NCI-H2029 treated with DMSO at 0.1 percent for 48 hours (cell line): Measurements from ENCODE around the gene MAN2C1.
A peak's percentile ranks its signal among the peaks of the same experiment; 100 is the strongest.
"Not testable (repeated sequence)": the region's sequence is repeated elsewhere in the genome, so short reads cannot be mapped to it uniquely, and the experiment has no call there.

Experiments
- DNase-seq: peaks from one replicate; lab custom pipeline; 2025; lab: John Stamatoyannopoulos, UW

The MAN2C1 gene

DNA sequence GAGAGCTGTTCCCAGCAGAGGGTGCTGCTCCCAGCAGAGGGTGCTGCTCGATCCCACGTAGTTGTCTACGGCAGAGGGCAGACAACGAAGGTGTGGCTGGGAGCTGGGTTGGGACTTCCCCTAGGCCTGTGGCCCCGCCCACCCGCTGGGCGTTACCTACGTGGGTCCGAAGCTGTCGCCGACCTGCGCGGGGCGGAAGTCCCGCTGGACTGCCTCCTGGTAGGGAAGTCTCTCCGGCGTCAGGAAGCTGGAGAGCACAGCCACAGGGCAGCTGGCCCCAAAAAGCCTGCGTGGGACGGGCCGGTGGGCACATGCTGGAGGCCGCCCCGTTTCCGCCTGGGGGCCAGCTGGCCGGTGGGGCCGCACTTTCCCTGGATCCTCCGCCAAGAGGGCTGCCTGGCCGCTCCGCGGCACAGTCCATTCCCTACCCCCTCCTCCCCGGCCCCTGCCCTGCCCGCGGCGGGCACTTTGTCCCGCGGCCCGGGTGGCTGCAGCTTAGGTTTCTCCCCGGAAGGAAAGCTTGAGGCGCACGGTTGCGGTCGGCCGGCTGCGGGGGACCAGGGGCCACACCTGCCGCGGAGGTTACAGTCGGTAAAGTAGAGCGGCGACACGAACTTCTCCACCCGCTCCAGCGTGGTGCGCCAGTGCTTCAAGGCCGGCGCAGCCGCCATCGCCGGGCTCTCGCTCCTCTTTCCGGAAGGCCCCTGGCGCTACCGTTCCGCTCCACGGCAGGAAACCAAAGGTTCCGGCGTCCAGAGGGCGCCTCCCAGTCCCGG lies at the start of gene MAN2C1:
MAN2C1 (minus strand) TSS at position 695 of the 776 bp plus-strand sequence; CDS start at position 671, 24 bp downstream.
- peak; percentile 54 for DNase-seq

DNA sequence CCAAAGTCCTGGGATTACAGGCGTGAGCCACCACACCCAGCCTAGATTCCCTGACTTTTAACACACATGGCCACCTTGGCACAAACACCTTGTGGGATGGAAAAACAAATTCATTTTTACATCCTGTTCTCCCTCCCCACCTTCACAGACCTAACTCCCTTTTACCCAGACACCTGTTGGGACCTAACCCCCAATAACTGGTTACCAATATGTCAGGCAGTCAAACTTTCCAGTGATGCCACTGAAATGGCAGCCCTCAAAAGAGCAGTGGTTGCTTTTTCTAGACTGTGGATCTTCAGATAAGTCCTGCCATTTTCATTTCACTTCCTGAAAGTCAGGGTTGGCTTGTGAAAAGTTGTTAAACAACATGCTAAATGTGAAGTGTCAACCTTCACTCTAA lies 48.2 kb upstream of the MAN2C1 start:
- no peak for DNase-seq

DNA sequence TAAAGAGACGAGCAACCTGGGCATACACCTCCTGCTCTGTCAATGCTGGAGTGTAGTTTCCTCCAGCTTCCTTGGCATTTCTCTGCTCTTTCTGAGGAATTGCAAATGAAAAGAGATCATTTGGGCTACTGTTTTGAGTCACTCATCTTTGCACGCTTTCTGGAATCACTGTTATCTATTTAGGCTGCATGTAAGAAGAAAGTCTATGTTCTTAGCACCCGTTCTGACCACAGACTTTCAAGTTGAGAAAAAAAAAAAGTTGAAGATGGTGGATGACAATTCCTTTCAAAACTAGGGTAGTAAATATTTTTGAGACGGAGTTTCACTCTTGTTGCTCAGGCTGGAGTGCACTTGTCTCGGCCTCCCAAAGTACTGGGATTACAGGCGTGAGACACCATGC lies 41.8 kb upstream of the MAN2C1 start:
- no peak for DNase-seq

DNA sequence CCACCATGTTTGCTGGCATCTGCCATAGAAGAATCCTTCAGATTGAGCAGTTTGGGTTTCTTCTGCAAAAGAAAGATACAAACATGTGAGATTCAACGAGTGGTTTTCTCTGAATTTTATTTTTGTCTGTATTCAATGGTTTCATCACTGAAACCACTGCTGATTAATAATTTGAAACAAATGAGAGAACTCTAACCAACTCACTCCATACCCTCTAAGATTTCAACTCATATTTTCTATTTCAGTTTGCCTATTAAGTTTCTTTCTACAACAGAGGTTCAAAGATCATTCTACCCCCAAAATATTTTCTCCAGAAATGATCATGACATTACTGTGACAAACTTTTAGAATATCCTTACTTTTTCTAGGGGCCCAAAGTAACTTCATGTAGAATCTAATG lies 38.7 kb upstream of the MAN2C1 start:
- no peak for DNase-seq

DNA sequence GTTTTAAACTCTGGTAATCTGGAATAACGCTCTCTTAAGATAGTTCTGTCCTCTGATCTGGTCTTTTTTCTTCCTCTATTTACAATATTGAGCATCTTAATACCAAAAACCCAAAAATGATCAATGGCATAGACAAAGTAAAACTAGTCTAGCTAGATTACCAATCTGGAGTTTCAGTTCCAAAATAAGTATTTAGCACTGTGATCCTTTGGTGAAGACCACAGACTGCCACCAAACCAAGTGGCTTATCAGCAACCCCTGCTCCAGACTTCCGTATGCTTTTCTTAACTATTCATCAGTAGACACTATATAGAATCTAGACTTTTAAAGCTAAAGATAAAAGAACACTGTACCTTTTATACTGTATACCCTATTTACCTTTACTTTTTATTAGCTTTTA lies 35.5 kb upstream of the MAN2C1 start:
- DNase-seq = no peak

DNA sequence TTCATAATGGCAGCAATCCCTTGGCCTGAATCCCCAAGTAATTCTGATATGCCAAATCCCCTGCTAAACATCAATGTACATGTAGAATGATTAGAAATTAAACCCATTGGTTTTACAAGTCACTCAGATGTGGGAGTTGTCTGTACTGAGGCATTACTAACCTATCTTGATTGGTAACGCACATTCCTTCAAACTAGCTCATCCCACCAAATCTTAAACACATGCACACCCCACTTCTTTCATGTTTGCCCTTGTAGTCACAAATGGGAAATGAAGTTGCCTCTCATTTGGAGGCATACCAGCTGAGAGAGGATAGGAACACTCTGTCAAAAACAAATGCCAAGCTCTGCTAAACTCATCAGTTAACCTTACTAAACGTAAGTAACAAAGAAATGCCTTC lies 29.1 kb upstream of the MAN2C1 start:
- DNase-seq = no peak

DNA sequence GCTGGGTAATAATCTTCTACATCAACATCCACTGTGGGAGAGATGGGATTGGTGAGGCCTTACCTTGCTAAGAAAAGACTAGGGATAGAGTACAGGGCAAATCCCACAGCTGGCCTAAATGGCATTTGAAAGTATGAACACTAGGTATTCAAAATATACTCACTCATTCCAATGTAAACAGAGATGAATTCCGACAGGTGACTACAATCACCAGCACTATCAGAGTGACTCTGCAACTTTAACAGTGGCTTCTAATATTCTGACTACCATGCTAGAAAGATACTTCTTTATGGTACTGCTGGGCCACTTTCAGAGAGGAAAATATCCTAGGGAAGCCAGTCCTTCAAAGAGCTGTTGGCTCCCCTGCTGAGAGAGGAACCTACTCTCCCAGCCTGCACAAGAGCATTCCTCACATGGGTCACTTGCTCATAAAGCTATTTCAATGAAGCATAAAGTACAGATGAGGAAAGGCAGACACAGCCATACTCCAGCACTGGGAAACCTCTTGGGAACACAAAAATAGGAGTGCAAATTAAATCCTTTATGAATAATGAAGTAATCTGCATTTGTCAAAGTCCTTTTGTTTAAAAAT lies 21.5 kb upstream of the MAN2C1 start:
- DNase-seq = no peak

DNA sequence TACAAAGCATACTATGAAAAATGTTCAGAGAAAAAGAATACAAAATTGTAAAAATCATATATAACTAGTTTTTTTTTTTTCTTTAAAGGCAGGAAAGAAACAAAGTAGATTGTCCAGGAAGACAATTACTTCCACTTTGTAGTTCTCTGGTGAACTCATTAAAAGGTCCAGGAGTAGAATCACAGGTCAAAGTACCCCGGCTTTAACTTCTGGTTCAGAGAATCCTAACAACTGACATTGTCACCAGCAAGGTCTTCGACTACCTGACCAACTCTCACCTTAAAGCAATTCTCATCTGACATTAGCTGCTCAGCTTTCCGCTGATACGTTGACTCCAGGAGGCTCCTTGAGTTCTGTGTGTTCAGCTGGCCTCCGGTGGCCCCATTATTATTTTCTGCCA lies 15.6 kb upstream of the MAN2C1 start:
- DNase-seq = not testable (repeated sequence)

DNA sequence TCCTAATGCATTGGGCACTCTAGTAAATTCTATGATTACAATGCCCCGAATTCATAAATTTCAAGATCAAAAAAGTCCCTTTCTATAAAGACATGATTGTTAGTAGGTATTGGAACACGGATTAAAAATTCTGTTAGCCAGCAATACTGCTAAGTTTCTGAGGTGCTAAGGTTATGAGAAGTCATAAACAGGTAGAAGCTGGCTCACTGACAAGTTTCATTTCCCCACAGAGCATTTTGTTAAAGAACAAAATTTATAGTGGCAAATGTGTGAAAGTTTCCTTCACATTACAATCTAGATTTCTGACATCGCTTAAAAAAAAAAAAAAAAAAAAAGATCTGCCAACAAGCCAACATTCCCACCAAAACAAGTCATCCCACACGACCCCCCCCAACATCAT lies 12.4 kb upstream of the MAN2C1 start:
- no peak for DNase-seq

DNA sequence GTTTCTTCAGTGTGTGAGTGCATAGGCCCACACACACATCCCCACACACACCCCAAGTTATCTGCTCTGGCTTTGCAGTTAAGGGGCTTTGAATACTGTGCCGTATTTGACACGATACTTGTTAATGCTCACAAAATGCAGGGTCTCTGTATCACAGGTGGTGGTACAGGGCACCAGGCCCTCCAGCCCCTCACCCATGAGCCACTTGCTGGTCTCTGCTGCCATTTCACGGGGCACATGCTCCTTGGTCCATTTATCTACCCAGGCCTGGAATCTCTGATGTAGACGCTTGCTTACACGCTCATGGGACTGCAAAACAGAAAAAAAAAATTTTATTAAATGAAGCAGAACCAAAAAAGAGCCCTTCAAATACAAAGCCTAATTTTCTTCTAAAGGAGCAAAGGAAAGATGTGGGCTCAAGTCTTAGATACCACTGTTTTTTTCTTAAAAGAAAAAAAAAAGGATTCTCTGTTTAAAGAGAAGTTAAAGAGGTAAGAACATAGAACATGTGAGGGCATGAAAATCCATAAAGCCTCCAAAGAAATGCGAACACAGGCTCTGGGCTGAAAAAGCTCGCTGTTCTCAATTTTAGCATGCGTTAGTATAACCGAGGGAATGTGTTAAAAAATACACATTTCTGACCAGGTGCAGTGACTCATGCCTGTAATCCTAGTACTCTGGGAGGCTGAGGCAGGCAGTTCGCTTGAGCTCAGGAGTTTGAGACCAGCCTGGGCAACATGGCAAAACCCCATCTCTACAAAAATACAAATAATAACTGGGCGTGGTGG lies 3.7 kb upstream of the MAN2C1 start:
- no peak for DNase-seq

DNA sequence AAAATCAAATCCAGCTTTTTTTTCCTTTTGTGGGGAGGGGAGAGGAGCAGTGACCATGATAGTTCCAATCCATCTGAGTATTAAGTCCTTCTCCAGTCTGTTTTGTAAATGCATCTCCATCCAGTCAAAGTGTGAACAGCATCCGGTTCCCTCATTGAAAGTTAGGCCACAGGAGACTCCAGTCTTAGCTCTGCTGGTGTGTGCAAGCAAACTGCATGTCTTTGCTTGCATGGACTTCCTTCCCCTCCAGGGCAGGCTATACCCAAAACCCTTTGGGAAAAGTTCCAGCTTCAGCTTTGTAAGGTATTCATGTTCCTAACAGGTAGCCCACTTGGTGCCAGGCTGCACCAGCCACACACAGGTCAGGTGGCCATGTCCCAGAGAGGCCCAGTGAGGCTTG lies 3.1 kb upstream of the MAN2C1 start:
- DNase-seq = no peak

DNA sequence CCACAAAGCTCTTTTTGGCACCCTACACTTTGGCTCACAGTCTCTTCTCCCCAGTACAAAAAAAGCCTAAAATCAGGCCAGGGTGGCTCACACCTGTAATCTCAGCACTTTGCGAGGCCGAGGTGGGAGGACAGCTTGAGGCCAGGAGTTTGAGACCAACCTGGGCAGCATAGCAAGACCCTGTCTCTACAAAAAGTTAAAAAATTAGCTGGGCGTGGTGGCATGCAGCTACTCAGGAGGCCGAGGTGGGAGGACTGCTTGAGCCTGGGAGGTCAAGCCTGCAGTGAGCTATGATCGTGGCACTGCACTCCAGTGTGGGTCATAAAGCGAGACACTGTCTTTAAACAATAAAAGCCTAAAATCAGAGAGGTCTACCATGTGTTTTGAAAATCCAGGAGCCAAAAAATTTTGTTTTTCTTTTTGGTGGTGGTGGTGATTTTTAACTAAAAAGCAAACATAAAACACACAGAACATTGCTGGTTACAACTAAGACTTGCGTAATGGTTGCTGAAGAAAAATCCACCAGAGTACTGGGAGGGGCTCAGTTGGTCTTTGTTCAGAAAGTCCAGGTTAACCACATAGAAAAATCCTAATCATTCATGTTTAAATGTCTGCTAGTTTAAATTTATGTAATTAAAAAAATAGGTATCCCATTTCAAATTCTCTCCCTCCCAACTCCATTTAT lies 1.6 kb upstream of the MAN2C1 start:
- DNase-seq = no peak

DNA sequence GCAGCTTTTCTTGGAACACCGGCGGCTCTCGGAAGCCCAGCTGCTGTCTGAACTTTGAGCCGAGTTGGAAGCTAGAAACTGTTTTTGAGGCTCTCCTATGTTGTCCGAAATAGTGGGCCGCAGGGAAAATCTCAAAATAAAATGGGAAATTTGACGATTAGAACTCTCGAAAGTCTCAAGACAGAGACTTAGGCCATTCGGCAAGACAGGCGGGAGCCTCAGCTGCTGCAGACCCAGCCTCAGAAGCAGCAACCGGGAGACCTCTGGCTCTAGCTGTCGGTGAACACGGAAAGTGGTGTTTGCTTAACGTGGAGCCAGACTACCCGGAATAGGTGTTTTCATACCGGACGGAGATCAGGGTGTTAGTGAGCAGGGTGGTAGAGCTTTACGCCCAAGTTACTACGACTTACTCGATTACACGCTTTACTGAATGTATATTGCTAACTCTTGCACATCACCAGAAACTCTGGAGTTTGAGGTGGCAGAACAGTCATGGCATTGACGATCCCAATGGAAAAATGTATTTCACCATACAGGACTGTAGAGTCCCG lies 357 bp upstream of the MAN2C1 start:
- no peak for DNase-seq

DNA sequence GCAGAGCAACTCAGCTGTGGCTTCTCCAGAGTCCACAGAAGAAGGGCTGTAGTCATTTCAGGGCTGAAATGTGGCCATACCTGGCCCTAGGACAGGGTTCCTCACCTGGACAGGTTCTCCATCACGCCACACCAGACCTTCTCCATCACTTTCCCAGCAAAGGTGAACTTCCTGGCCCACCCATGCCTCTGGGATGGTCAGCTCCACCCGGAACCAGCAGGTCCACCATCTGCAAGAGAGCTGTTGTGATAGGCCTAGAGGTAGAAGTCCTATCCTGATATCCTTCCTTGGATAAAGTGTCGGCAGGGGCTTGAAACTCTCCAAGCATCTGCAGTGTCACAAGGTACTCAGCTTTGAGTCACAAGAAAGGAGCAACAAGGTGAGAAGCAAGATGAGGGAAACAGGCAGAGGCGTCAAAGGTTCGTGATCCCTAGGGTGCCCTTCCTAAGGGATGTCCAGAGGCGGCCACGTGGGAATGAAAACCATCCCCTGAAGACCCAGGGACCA lies 948 bp downstream of the MAN2C1 start:
- DNase-seq = no peak

DNA sequence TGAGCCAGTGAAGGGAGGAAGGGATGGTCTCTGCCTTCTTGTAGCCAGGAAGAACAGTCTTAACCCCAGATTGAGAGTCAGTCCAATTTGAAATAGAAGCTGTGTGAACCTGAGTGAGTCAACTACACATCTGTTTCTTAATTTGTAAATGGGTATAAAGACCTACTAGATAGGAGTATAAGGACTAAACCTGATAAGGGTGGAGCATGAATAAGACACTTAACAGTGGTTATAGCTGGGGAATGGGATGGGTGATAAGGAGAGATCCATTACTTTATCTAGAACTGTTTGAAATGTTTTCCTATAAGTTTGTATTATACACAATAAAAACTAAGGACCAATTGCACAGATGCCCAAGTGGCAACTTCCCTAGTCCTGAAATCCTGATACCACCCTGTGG lies 1.4 kb downstream of the MAN2C1 start:
- no peak for DNase-seq

DNA sequence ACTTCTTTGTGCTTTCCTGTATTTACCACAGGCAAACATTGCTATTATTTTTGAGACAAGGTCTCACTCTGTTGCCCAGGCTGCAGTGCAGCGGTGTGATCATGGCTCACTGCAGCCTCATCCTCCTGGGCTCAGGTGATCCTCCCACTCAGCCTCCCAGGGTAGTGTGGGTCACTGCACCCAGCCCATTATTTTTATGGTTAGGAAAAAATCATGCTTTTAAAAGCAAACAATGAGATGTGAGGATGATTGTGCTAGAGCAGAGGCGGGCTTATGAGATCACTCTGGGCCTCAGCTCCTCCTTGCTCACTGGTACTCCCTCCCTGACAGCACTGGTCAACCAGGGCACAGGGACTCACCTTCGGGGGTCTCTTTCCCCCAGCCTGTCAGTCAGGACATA lies 2.2 kb downstream of the MAN2C1 start:
- no peak for DNase-seq

DNA sequence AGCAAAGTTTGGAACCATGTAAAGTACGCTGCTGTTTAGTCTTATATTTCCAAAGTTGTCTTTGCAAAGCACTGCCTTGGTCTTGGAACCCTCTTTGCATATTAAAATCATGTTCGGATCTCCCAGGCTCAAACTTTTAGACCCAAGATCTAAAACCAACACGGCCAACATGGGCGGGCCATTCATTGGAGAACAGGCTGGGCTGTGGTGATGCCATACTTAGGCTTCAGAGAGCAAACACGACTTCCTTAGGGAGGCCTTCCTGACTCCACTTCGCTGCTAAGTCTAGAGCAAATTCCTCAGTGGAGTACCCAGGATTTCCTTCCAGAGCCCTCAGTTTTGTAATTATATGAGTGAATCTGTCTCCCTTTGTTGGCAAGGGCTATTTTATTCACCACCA lies 3.5 kb downstream of the MAN2C1 start:
- DNase-seq = no peak

DNA sequence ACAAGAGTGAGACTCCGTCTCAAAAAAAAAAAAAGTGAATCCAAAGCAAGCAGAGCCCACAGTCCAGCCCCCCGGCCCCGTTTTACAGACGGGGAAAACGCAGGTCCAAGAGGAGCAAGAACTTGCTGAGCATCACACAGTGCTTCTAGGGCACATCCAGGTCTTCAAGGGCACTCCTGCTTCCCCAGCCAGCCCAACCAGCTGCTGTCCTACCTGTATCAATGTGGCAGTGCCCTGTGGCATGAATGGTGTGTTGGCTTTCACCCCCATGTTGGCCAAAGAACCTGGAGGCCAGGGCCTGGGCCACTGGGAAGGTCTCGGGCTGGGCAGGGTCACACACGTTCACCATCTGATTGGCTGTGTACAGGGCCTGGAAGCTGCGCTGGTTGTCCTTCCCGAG lies 4.6 kb downstream of the MAN2C1 start:
- no peak for DNase-seq

DNA sequence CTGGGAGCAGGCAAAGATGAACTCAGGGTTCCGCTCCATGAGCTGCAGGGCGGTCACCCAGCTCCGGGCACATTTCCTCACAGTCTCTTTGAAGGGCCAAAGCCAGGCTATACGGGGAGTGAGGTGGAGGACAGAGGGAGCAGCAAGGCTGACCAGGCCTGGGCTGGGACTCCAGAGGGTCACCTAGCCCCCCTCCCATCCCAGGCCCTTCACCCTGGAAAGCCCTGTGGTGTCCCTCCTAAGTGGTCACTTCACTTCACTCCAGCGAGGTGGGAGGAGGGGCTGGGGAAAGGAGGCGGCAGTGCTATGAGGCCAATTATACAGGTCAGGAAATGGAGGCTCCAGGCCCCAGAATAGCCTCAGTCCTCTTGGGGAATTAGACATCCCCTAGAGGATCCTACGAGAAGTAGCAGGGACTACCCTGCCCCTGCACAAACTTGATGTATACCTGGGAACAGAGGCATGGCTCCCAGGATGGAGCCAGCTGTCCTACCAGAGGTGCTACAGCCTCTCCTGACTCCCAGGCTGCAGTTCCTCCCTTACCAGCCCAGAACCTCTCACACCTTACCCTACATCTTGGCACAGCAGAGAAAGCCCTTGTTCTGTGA lies 5.7 kb downstream of the MAN2C1 start:
- DNase-seq = no peak

DNA sequence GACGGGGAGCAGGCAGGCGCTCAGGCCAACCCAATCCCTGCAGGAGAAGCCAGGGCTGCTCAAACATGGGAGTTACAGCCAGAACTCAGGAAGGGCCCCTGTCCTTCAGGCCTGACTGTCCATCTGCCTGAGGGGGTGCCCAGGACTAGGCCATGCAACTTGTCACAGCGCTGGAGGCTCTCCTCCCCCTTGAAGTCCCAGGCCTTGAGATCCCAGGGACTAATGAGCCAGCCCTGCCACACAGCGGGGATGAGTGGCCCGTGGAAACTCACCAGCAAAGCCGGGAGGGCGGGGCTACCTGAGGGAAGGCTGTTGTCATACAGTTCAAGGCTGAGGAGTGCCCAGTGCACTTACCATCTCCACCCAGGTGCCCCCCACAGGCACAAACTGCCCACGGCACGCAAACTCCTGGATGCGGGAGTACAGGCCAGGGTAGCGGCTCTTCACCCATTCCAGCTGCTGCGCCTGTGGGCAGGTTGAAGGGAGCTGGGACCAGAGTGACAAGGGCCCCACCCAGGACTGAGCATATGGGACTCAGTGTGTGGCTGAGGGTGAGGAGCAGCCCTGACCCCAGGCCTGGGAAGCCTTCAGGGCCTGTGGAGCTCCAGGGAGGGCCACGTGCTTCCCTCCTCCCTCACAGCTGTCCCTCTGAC lies 6.3 kb downstream of the MAN2C1 start:
- DNase-seq = no peak

DNA sequence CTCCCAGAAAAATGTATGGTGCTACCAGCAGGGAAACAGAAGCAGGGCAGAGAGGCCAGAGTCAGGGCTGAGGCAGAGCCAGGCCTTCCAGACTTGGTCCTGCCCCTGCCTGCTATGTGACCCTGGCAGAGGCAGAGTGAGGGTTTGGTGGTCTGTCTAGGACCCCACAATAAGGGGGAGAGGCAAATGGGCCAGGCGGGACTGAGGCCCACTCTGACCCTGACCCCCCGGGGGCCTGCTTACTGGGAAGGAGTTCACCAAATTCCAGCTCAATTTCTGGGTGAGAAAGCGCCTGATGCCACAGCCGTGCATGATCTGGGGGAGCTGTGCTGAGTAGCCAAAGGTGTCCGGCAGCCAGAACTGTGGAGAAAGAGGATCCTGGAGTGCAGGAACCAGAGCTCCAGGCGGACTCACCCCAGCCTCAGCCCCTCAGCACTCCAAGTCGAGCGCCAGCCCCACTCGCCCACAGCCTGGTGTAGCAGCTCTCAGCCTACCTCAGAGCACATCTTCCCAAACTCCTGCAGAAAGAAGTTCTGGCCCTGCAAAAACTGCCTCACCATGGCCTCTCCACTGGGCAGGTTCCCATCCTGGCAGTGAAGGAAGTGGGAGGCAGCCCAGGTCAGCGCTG lies 6.9 kb downstream of the MAN2C1 start:
- no peak for DNase-seq
